DMS153 treated with DMSO at 0.1 percent for 48 hours (cell line): Measurements from ENCODE around the gene TCERG1L.
A peak's percentile ranks its signal among the peaks of the same experiment; 100 is the strongest.
"Not testable (repeated sequence)": the region's sequence is repeated elsewhere in the genome, so short reads cannot be mapped to it uniquely, and the experiment has no call there.

Experiments
- DNase-seq: peaks from one replicate; lab custom pipeline; 2025; ENCODE audit not compliant: unreplicated experiment; lab: John Stamatoyannopoulos, UW

Gene TCERG1L

DNA sequence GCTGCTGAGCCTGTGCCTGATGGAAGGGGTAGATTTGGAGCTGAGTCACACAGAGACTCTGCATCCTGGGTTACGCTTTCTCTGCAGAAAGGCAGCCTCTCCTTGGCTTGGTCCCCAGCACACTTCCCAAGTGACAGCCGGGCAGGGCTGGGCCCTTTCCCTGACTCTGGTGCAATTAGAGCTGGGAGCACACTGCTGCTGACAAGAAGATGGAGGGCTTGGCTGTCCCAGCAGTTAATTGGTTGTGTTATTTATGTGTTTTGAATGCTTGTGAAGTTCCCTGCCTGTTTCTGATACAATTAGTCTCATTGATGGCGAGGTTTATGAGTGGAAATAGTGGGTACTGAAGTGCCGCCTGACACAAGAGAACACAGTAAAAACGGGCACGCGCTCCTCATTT is 123.6 kb downstream of the TCERG1L start:
- DNase-seq: no peak

DNA sequence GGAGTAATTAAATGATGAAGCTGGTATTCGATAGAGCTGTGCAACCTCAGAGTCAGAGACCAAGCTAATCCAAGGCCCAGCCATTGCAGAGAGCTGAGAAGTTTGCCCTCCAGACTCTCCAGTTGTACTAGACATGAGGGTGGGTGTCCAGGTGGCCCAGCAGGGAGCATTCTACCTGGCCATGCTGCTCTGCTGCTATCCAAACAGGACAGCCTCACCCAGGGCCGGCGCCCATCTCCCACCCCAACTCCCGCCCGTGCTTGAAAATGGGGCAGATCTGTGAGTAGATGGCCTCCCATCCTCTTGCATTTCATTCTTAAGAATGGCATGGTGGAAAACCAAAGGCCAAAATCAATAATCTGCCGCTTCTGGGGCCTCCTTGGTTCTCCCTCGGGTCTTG is 124.2 kb downstream of the TCERG1L start:
- no peak for DNase-seq

DNA sequence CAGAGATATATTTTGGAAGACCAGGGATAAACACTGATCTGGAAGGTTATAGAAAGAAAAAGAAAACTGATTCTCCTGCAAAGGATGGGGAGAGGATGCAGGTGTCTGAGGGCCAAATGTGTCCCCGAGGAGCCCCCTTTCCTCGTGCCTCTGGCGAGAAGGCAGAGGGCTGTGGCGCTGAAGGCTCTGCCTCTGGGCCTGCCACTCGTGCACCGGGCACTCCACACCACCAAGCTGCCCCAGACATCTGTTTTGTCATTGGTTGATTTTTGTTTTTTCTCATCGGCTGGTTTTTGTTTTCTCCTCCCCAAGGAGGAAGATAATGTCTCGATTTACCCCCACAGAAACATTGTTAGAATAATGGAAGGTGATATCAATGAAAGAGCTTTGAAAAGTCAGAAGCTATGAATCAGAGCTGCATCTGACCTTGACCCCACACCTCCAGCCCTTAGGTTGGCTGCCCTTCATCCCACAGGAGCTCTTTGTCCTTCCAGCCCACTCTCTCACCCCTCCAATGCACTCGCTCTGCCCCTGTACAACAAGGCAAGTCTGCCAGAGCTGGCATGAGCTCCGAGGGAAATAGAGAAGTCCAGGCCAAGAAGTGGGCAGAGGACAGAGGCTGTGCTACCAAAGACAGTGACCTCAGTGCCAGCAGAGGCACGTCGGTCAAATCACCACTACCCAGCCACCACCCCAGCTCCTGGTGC is 124.8 kb downstream of the TCERG1L start:
- DNase-seq: no peak

DNA sequence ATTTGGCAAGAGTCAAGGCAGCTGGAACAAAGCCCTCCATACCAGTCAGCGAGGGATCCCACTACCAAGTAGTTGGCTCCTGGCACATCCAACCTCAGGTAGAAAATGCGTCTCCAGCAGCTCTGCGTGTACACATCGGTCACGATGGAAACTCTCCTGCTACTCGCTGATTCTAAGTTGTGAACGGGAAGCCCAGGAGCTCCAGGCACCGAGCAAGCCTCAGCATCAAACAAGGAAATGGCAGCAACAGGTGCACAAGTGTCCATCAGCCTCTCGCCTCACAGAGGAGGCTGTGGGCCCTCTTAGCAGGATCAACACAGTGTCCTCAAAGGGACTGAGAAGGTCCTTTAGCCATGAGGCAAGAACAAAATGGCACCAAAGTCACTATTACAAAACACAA is 127.0 kb downstream of the TCERG1L start:
- DNase-seq: no peak

DNA sequence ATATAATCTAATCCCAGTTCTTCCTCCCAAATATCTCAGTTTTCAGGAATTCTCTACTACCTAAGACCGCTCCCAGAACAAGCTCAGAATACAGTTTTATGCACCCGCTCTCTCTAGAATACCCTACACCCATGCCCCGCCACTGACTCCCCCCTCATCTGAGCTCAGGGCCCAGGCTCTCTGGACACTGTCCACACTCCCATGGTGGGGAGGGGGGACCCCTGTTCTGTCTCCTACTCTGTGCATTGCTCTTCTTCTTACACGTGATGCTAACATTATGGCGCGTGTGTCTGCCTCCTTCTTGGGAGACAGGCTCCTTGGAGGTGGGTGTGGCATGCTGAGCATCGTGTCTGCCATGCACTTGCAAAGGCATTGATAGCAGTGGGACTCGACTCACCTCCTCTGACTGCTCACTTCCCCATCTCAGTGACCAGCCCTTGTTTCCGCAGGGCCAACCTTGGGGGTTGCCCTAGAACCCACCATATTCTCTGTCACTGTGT is 127.9 kb downstream of the TCERG1L start:
- no peak for DNase-seq

DNA sequence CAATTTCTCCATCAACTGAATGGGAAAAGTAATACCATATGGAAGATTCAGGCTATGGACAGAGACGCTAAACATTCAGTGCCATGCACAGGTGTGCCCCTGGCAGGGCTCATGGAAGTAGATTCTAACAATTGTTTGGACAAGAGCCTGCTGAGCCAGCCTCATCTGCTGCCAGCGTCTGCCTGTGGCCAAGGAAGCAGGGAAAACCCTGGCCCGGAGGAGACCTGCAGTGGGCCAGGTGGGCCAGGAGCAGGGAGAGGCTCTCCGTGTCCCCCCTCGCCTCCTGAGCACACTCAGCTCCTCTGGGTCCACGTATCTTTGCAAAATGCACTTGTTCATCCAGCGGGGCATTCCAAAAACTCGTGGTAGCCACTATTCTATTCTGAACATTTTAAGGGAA is 130.1 kb downstream of the TCERG1L start:
- no peak for DNase-seq

DNA sequence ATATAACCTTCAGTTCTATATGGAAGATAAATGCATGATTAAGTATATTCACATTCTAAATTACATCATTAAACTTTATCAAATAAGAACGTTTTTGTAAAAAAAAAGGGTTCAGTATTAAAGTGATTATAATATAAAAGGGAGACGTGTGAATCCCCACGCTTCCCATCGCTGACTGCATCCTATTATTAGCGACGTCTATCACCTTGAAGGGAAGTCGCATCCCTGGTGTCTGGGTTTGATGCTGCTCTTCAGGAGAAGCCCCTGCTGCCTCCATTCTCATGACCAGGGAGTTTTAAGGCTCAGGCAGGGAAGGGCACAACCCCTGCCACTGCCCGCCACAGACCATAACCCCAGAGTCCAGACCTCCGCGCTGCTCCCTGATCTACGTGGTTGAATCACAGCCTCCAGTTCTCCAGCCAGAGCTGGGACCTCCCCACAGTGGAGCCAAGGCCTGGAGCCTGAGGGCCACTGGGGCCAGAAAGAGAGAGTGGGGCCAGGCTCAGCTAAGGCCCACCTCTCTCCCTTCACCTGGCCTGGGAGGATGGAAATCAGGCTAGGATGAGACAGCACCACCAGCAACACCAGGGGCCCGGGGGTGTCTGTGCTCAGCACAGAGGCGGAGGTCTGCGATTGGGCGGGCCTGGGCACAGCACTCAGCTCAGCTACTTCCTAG is 130.6 kb downstream of the TCERG1L start:
- no peak for DNase-seq

DNA sequence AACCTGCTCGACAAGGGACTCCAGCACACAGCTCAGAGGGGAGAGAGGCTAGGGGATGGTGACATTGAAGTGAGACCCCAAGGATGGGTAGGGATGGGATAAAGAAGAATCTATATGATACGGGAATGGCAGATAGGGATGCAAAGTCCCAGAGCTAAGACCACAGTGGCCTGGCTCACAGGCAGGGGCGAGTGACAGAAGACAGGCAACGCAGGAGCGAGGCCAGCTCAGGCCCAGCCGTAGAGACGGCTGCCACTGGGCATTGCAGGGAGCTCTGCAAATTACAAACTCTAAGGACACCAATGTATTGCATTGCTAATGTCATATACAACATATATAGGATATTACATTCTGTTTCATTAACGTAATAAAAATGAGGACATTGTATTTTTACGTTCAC is 131.4 kb downstream of the TCERG1L start:
- no peak for DNase-seq

DNA sequence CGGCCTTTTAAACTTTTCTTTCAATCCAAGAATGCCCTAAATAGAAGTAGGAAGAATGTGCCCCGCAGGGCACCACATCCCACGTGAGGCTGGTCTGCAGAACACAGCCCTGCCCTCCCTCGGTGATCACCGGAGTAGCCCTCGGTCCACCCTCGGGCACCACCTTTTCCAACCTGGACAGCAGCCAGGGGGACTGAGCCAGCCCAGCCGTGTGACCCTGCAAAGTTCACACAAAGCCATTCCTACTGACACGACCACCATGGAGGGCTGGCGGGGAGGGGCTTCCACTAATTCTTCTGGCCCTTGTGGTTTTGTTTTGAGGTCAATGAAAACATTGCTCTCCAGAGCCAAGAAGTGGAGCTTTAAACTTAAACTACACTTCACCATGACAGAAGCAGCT is 132.2 kb downstream of the TCERG1L start:
- no peak for DNase-seq

DNA sequence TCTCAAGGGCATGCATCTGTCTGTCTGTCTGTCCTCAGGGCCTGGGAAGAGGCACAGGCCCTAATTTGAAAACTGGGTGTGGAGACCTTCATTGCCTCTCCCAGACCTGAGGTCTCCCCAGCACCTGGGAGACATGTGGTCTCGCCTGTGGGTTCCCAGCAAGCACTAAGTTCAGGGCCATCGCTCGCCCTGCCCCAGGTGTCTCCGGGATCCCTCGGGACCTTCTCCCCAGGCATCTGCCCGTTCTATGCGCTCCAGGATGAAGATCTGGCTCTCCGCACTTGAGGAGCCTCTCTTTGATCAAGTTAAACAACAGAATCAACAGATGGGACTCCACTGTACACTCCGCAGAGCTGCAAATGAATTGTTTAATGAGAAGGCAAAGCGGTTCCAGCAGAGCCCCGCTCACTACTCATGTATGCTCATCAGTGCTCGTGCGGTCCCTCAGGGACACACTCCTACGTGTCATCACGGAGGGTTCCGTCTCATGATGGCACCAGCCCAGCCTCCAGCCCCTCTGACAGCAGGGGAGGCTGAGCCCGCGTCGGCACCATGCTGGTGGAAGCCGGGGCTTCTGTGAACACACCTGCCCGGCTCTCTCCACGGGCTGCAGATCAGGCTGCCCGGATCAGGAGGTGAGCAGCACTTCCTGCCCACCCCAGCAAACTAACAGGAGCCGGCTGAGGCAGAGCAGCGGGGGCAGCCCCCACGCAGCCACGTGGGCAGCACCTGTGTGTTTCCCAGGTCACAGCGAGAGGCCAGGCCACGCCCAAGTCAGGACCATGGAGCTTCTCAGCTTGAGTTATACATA is 132.8 kb downstream of the TCERG1L start:
- DNase-seq: peak; percentile 21

DNA sequence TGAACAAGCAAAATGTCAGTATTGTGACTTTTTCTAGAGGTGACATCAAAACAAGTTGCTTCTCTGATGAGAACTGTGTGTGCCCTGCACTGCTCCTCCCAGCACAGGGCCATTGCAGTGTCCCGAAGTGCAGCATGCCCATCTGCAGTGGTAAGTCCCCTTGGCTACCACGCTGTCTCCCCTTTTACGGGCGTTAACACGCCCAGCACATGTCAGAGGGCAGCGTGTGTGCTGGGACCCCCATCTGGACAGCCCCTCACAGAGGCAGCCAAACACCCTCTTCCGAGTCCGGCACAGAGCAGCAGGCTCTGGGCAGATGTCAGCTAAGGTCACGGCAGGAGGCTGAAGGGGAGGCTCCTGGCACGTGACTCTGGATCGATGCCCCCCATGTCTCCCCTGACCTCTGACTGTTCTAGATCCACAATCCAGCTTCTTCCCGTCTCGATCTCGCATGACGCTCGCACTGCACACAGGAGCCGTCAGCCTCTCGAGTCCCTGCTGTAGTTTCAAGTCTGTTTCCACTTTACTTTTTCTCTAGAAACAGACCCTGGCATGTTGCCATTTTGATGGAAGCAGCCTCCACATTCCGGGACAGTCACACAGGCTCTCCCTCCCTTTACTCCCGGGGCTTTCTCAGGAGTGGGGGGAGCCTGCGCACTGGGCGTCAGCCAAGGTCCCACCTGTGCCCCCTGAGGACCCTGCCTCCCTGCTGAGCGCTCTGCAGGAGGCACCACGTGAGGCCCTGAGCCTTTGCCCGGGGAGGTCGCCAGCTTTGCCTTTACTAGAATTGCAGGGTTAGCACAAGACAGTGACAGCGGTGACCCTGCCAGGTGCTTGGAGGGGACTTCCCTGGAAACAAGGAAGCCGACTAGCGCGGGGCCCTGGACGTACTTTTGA is 133.8 kb downstream of the TCERG1L start:
- no peak for DNase-seq

DNA sequence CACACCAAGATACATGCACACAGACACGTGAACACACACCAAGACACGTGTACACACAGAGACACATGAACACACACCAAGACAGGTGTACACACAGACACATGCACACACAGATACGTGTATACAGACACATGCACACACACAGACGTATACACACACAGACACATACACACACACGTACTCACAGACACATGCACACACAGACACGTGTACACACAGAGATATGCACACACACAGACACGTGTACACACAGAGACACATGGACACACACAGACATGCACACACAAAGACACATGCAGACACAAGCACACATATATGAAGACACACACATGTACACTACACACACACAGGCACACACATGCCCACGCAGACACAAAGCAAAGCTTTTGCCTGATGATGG is 134.6 kb downstream of the TCERG1L start:
- no peak for DNase-seq

DNA sequence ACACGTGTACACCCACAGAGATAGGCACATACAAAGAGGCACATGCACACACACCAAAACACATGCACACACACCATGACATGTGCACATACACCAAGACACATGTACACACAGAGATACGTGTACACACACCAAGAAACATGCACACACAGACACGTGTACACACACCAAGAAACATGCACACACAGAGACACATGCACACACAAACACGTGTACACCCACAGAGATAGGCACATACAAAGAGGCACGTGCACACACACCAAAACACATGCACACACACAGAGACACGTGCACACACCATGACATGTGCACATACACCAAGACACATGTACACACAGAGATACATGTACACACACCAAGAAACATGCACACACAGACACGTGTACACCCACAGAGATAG is 135.2 kb downstream of the TCERG1L start:
- not testable (repeated sequence) for DNase-seq

DNA sequence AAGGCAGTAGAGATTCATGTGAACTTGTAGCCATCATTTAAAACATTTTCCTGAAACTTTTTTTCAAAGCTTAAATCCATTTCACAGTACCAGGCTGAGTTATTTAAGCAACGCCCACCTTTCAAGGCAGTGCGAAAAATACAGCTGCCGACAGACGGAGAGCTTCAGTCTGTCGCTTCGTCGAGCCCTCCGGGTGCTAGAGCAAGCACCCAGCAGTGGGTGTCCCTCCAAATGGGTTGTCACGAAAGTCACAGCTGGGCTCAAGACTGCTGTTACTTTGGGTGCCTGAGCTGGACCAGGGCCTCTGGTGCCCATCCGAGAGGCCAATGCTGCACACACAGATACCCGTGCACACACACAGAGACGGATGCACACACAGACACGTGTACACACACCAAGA is 135.6 kb downstream of the TCERG1L start:
- no peak for DNase-seq

DNA sequence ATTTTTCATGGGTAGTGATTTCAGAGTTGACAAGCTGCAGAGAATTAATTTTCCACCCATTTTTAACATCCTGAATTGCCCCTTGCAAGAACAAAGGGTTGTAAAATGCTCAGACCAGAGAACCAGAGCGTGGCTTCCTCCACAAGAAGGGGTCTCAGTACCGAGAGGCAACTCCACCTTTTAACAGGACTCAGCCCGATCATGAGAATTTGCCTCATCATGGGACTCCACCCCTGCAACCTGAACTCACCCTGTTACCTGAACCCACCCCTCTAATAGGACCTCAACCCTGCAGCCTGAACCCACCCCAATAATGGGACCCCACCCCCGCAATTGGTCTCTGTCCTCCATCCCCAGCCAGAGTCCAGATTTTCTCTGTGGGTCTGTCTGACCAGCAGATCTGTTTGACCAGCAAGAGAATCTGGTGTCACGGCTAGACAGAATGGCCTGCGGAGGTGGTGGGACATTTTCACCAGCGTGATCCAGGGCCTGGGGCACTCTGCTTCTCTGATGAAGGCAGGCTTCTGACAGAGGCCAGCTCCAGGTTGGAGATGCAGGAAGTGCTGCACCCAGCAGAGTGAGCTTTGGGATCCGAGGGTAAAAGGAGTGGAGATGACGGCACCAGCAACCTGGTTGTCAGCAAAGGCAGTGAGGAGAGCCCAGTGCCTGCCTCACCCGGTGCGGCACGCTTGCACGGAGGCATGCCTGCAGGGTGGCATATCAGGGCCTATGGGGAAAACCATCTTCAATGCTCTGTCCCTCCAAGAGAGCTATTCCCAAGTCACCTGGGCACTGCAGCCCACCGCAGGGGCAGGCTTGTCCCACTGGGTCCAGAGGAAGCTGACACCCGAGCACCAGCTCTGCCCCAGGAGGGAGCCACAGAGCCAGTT is 136.6 kb downstream of the TCERG1L start:
- no peak for DNase-seq

DNA sequence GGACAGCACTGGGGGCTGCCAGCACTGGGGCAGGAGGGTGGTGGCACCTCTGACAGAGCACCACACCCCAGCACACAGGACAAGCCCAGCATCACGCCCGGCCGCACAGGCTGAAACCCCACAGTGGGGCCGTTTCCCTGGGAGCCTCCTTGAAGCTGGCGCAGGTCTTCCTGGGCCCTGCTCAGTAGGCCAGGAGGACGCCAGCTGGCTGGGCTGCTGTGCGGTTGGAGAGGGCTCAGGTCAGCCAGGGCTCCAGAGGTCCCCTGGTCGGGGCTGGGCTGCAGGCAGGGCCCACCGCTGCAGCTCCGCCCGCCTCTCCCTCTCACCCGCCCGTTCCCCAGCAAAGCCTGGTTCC is 137.3 kb downstream of the TCERG1L start:
- DNase-seq: no peak

DNA sequence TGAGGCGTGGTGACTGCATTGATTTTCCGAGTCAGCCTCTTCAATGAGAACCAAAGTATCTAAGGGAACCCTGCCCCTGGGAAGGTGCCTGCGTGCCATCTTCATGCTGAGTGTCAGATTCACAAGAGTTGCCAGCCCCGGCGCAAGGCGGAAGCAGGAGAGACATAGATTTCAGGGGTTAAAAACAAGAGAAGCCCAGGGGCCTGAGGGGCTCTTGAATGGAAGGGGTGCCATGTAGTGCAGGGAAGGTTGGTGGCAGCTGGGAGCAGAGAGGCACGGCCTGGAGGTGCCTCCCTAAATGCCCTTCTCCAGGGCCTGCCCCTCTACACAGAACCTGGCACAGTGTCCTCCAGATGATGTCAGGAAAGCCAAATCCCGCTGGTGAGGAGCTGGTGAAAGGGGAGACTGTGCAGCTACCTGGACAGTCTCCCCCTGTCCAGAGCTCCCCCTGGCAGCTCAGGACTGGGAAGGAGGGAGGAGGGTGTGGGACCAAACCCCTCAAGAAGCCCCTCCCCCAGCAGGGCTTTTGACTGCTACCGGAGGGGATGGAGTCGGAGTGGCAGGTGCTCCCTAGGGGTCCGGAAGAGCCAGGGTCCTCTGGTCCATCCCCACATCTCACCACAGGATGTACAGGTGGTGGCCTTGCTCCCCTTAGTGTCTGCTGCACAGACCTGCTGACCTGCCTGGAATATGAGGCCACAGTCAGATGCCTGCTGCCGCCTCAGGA is 137.9 kb downstream of the TCERG1L start:
- no peak for DNase-seq

DNA sequence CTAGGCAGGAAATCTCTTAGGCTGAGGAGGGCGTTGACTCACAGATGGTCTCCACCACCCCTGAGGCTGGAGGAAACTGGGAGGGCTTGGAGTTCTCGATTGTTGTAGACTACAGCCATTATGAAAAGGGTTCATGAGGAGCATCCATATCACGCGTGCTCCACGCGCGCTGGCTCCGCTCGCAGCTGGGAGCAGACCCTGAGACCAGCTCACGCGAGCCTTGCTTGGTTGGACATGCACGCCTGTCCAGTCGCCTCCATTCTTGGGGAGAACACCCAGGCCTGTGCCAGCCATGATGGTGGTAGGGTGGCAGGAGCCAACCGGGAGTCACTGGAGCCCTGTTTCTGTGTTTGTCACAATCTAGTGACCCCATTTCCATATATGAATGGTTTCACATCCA is 139.1 kb downstream of the TCERG1L start:
- DNase-seq: no peak

DNA sequence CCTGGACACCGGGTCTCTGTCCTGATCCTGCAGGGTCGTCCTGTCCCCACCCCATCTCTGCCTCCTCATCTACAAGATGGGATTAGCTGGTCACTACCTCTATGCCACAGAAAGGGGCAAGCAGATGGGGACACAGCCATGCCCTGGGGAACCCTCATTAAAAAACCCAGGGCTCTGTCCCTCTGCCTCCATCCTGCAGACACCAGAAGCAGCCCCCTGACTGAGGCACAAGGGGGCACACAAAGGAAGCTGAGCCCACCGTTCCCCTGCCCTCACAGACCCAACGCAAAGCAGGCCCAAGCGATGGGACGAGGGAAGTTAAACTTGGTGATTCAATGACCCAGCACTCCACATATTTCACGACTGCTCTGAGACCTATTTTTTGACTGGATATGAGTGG is 142.4 kb downstream of the TCERG1L start:
- DNase-seq: no peak
